GM21423 (cell line): ENCODE measurements around the gene ABCF1.
"Not testable (repeated sequence)": the region's sequence is repeated elsewhere in the genome, so short reads cannot be mapped to it uniquely, and the experiment has no call there.

ENCODE experiments used
- ATAC-seq: cut with Tn5 transposase; IDR thresholded peaks from one replicate; pipeline ENCODE4 v1.9.1; 2021; ENCODE audit warnings: mild to moderate bottlenecking, moderate library complexity; ENCODE audit not compliant: unreplicated experiment

The ABCF1 gene

GRCh38 chr6:30571075-30571761 is at the start of gene ABCF1:
Gene ABCF1 (plus strand): TSS chr6:30571442. CDS start chr6:30571488, 46 bp downstream.
- ATAC-seq = peak; percentile 92

- ATAC-seq = not testable (repeated sequence)
Measured at GRCh38 chr6:30521952-30522351, 49.3 kb upstream of the ABCF1 start.

- not testable (repeated sequence) for ATAC-seq
Measured at GRCh38 chr6:30526444-30526843, 44.8 kb upstream of the ABCF1 start.

DNA sequence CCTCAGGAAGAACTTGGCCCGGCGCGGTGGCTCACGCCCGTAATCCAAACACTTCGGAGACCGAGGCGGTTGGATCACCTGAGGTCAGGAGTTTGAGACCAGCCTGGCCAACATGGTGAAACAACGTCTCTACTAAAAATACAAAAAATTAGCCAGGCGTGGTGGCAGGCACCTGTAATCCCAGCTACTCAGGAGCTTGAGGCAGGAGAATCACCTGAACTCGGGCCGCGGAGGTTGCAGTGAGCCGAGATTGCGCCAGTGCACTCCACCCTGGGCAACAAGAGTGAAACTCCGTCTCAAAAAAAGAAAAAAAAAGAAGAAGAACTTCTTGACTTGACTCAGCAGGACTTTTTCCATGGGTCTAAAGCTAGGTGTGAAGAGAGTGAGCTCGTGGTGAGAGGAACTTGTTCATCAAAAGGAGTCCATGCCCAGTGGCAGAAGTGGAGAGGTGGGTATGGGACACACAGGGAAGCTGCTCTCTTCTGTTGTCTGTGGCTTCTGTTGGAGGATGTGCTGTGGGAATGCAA is 41.8 kb upstream of the ABCF1 start:
- ATAC-seq = peak; percentile 33

DNA sequence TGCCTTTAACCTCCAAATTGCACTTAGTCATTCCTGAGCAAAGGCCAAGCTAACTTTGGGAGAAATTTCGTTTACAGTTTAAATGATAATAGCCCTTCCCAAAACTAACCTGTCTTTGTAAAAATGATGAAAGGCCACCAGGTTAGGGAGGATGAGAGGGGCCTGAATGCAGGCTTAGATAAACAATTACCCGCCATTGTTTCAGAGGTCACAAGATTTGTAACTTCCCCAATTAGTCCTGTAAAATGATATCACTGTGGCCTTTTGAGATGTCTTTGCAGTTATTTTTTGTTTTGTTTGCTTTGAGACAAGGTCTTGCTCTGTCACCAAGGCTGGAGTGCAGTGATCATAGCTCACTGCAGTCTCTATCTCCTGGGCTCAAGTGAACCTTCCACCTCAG is 41.2 kb upstream of the ABCF1 start:
- no peak for ATAC-seq

GRCh38 chr6:30533460-30534294 is 37.6 kb upstream of the ABCF1 start:
- no peak for ATAC-seq

GRCh38 chr6:30537931-30538330 is 33.3 kb upstream of the ABCF1 start:
- no peak for ATAC-seq

DNA sequence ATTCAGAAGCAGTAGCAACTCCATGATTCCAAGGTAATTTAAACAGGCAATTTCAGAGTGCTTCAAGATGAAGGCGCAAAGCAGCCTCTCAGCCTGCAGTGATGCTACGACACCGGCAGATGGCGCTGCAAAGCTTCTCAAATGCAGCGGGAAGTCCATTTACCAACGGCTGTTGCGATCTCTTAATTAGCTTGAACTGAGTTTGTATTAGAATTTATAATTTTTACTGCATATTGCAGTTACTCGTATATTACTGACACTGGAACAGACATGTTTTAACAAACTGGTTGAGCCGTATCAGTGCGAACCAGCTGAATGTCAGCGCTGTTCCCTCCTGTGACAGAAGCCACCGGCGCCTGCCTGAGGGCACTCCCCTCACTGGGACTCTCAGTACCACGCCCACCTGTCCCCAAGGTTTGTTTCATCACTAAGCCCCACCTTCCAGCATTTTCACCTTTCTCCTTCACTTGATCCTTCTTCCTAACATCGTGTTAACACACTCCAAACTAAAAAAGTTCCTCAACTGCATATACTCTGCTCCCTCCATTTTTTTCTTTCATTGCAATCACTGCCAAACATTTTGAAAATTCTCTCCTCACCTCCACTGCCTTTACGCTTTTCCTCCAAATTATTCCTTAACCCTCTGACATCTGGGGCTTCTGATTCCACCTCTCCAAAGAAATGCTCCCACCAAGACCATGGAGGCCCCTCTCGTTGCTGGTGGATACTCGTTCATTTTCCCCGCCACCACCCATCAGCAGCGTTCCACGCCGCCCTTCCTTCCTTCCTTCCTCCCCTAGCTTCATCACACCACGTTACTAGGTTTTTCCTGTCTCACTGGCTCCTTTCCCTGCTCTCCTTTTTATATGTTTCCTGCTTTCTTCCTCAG is 29.5 kb upstream of the ABCF1 start:
- ATAC-seq = no peak

DNA sequence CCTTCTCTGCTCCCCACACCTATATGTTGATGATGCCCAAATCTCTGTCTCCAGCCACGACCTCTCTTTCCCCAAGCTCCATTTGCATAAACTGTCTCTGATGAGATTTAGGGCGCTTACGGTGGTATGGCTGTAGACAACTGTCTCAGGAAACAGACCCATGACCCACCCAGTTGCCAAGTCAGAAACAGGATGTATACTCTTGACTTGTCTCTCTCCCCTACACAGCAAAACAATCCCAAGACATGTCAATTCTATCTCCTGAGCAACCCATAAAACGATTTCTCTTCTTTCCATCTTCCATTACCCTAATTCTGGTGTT is 28.9 kb upstream of the ABCF1 start:
- ATAC-seq = no peak

DNA sequence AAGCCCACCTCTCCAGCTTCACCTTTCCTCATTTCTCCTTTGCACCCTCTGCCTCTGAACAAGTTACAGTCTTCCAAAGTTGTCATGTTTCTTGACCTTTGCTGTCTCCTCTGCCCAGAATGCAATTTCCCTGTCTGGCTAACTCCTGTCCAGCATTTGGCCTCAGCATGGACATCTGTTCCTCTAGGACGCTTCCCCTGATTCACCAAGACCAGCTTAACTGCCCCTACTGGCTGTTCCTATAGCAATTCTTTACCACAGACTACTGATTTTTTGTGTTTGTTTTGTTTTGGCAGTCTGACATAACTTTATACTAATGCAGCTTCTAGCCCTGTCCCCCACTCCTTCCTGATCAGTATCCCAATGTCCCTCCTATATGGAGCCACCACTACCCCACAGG is 28.3 kb upstream of the ABCF1 start:
- no peak for ATAC-seq

DNA sequence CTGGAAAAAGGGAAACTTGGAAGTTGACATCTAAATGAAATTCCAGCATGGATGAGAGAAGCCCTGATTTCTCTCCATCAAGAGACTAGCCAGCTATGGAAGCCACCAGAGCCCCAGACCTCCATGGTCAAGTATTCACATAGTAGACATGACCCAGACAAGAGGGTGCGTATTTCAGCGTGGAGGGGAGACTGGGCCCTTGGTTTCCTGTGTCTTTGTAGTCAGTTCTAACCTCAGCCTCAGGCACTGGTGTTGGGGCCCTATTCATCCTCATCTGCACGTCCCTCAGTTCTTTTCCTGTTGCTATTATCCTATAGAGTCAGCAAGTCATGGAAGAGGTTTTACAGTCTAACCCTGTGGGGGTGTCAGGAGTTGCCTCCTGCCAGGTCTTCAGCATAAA is 27.4 kb upstream of the ABCF1 start:
- ATAC-seq = no peak

GRCh38 chr6:30544666-30545272 is 26.5 kb upstream of the ABCF1 start:
- no peak for ATAC-seq

- ATAC-seq = no peak
Measured at GRCh38 chr6:30547454-30547853, 23.8 kb upstream of the ABCF1 start.

GRCh38 chr6:30548375-30548774 is 22.9 kb upstream of the ABCF1 start:
- ATAC-seq = no peak

DNA sequence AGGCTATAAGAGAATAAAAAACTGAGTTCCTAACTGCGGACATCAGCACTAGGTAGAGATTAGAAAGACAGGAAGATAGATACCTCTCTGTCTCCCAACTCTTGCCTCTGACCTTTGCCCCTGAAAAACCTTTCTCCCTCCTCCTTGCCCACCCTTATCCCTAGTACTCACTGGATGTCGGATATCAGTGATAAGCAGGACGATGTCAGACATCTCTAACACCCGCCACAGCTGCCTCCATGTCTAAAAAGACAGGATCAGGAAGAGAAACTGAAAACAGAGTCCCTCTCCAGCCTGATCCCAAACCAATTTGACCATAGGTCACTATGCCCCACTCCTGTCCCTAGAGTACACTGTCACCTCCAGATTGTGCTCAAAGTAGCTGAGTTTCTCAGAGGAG is 16.8 kb upstream of the ABCF1 start:
- no peak for ATAC-seq

- ATAC-seq = no peak
Measured at GRCh38 chr6:30554962-30555815, 16.1 kb upstream of the ABCF1 start.

GRCh38 chr6:30555816-30556065 is 15.5 kb upstream of the ABCF1 start:
- ATAC-seq = no peak

GRCh38 chr6:30556066-30556905 is 15.0 kb upstream of the ABCF1 start, which contains the start of gene GNL1:
Gene GNL1 (minus strand): TSS chr6:30556489. CDS start chr6:30556203, 286 bp downstream.
- peak; percentile 71 for ATAC-seq
